ENCODE data around the gene CALCOCO1. TPM values are rescaled to one million over a fixed set of nuclear protein-coding genes. Genes with fewer than 3 reads are reported as not detected.
A peak's percentile ranks its signal among the peaks of the same experiment; 100 is the strongest.

CALCOCO1 gene
- total RNA-seq, 2 experiments from 2014 or later = 54.6 to 56.8 TPM

DNA sequence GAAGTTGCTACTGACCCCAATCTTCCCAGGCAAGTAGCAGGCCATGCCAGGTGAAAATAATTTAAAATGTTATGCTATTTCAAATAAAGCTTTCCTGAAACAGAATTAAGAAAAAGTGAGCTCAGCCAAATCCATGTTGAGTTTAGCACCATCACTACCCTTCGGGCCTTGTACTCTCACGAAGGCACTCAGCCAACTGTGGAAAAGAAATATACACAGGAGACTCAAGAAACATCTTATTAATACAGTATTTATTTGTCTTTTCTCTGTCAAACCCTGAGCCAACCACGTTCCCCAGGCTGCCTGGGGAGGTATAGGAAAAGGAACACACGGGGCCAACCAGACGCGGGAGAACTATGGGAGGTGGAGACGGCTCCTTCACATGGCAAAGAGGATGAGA, 62.3 kb downstream of the CALCOCO1 start:
- Mint-ChIP-seq H3K36me3 (ENCODE audit: low read depth) (peaks cover 48% of the 10 kb centered on the region), H3K27ac (peak overlapping the region; percentile 16), H3K27me3 (no peaks in the 10 kb centered on the region), H3K9me3 (no peaks in the 10 kb centered on the region), H3K4me3 (no peak overlapping the region), H3K4me1 (peaks cover 2% of the 10 kb centered on the region)
- no peak for DNase-seq
- ChIA-PET POLR2A (no interaction called here), CTCF (interaction anchor here (1.4 to 2.3 kb wide), 2 partner anchors 11 to 81 kb away, joined by 3 to 9 read pairs; partner anchors contain the start of gene ATP5MC2)

DNA sequence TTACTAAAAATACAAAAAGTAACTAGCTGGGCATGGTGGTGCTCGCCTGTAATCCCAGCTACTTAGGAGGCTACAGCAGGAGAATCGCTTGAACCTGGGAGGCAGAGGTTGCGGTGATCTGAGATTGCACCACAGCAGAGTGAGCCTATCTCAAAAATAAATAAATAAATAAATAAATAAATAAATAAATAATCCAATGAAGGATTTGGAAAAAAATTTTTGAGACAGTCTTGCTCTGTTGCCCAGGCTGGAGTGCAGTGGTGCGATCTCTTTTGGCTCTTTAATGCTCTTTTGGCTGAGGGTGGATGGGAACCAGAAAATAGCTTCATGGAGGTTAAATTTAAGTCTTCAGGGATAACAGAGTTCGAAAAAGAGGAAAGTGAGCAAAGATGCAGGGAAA, 63.1 kb downstream of the CALCOCO1 start:
- peaks cover 2% of the 10 kb centered on the region for H3K4me1 Mint-ChIP-seq
- no peak overlapping the region for H3K27ac Mint-ChIP-seq
- H3K27me3 Mint-ChIP-seq = no peaks in the 10 kb centered on the region
- peaks cover 41% of the 10 kb centered on the region for H3K36me3 Mint-ChIP-seq (ENCODE audit: low read depth)
- CTCF ChIA-PET = interaction anchor here (0.7 to 2.3 kb wide), 3 partner anchors 11 to 120 kb away, joined by 3 to 9 read pairs (median 3); partner anchors contain the start of gene ATP5MC2
- POLR2A ChIA-PET = no interaction called here
- no peaks in the 10 kb centered on the region for H3K9me3 Mint-ChIP-seq
- no peak for DNase-seq
- H3K4me3 Mint-ChIP-seq = no peak overlapping the region

- Mint-ChIP-seq H3K4me3 (no peak overlapping the region), H3K9me3 (no peaks in the 10 kb centered on the region), H3K4me1 (no peaks in the 10 kb centered on the region), H3K36me3 (ENCODE audit: low read depth) (peaks cover 18% of the 10 kb centered on the region), H3K27ac (no peak overlapping the region), H3K27me3 (no peaks in the 10 kb centered on the region)
- CTCF ChIA-PET = interaction anchor here (1.0 kb wide), 1 partner anchor 16 kb away, joined by 3 read pairs; the partner anchor contains the start of gene ATP5MC2
- DNase-seq = no peak
- POLR2A ChIA-PET = no interaction called here
These were observed 67.2 kb downstream of the CALCOCO1 start for GRCh38 chr12:53660041-53660440.

- no peaks in the 10 kb centered on the region for H3K27me3 Mint-ChIP-seq
- H3K4me3 Mint-ChIP-seq = no peak overlapping the region
- H3K36me3 Mint-ChIP-seq (ENCODE audit: low read depth) = peaks cover 14% of the 10 kb centered on the region
- H3K4me1 Mint-ChIP-seq = no peaks in the 10 kb centered on the region
- H3K27ac Mint-ChIP-seq = no peak overlapping the region
- no peak for DNase-seq
- POLR2A ChIA-PET = no interaction called here
- CTCF ChIA-PET = interaction anchor here (1.0 kb wide), 1 partner anchor 16 kb away, joined by 3 read pairs; the partner anchor contains the start of gene ATP5MC2
- no peaks in the 10 kb centered on the region for H3K9me3 Mint-ChIP-seq
These were observed 67.7 kb downstream of the CALCOCO1 start for GRCh38 chr12:53659571-53659981.

GRCh38 chr12:53659011-53659551, 68.2 kb downstream of the CALCOCO1 start:
- H3K36me3 Mint-ChIP-seq (ENCODE audit: low read depth) = peaks cover 11% of the 10 kb centered on the region
- H3K27me3 Mint-ChIP-seq = no peaks in the 10 kb centered on the region
- no peaks in the 10 kb centered on the region for H3K9me3 Mint-ChIP-seq
- no peaks in the 10 kb centered on the region for H3K4me1 Mint-ChIP-seq
- ChIA-PET CTCF (interaction anchor here (0.8 to 0.9 kb wide), 3 partner anchors 9 to 13 kb away, joined by 3 read pairs; no protein-coding TSS in a partner anchor), POLR2A (no interaction called here)
- DNase-seq = no peak
- H3K4me3 Mint-ChIP-seq = no peak overlapping the region
- no peak overlapping the region for H3K27ac Mint-ChIP-seq

Other genes with a start within 250 kb of the CALCOCO1 start
- 10 to 100 TPM; 26.0 to 26.1 TPM for gene MAP3K12, start 228.0 kb downstream of the CALCOCO1 start, total RNA-seq
- gene TARBP2, start 226.2 kb downstream of the CALCOCO1 start, total RNA-seq = 10 to 100 TPM; 32.6 to 35.9 TPM
- gene NPFF, start 220.0 kb downstream of the CALCOCO1 start, total RNA-seq = not detected
- 10 to 100 TPM; 28.6 to 43.0 TPM for gene ATF7, start 101.1 kb downstream of the CALCOCO1 start, total RNA-seq
- gene ATP5MC2, start 51.4 kb downstream of the CALCOCO1 start, total RNA-seq = 100 to 1,000 TPM; 298 to 356 TPM
- not detected for gene CISTR, start 24.5 kb upstream of the CALCOCO1 start, total RNA-seq
- gene HOXC13, start 211.4 kb upstream of the CALCOCO1 start, total RNA-seq = not detected
- gene HOXC12, start 227.5 kb upstream of the CALCOCO1 start, total RNA-seq = not detected
- gene HOXC11, start 245.7 kb upstream of the CALCOCO1 start, total RNA-seq = not detected
- gene HOTAIR, start 247.5 kb upstream of the CALCOCO1 start, total RNA-seq = not detected